ENCODE measurements around the gene ACADVL.

GRCh38 chr17:7179317-7180254 lies 40.2 kb upstream of the ACADVL start, which contains the start of gene ASGR1:
- TF ChIP-seq CTCF (IDR thresholded peaks at IDR 0.05) (no peak), EZH2 (IDR thresholded peaks at IDR 0.05) (no peak), EZH2phosphoT487 (IDR thresholded peaks at IDR 0.05) (no peak)
